Measurements from ENCODE around the gene MYZAP. TPM values are rescaled to one million over a fixed set of nuclear protein-coding genes. Genes with fewer than 3 reads are reported as not detected.

The MYZAP gene
- polyA plus RNA-seq, 2 of the 4 experiments (the other 2 are of a cell fraction) = 1.2 to 2.4 TPM

- TF ChIP-seq ELK1 (IDR thresholded peaks at IDR 0.05; ENCODE audit: low read depth, low read length) = no peak
Measured at GRCh38 chr15:57683481-57683880, 91.8 kb downstream of the MYZAP start (continued).

- CTCF ChIA-PET = interaction anchor here (1.0 to 1.1 kb wide), 2 partner anchors 18 to 382 kb away, joined by 3 read pairs; no protein-coding TSS in a partner anchor
- Histone ChIP-seq H3K4me1 (0 out of 3 replicates have a peak, but pooled peaks cover 3% of the 10 kb centered on the region), H3K4me3 (no peak overlapping the region), H3K9me3 (no peaks in the 10 kb centered on the region), H3K27ac (no peak overlapping the region), H3K4me2 (no peak overlapping the region)
- TF ChIP-seq NPAS2 (CRISPR knock-in tag; IDR thresholded peaks at IDR 0.05; ENCODE audit: borderline replicate concordance) = no peak
- TF ChIP-seq RCOR1 (IDR thresholded peaks at IDR 0.05; ENCODE audit: low read depth, low read length) = no peak
- no peak for TF ChIP-seq FOSL2 (IDR thresholded peaks at IDR 0.05)
- TF ChIP-seq FOSL2 (CRISPR knock-in tag; IDR thresholded peaks at IDR 0.05) = no peak
- no peak for TF ChIP-seq NFE2L2 (conservative IDR thresholded peaks at IDR 0.05; ENCODE audit: low read length)
- TF ChIP-seq NR3C1 (IDR thresholded peaks at IDR 0.05) = no peak
- TF ChIP-seq KDM1A (IDR thresholded peaks at IDR 0.05; ENCODE audit: low read depth) = no peak
- TF ChIP-seq BHLHE40 (IDR thresholded peaks at IDR 0.05; ENCODE audit: low read depth, low read length) = no peak
- TF ChIP-seq CHD4 (IDR thresholded peaks at IDR 0.05; ENCODE audit: borderline replicate concordance) = no peak
- TF ChIP-seq KDM5A (IDR thresholded peaks at IDR 0.05) = no peak
- DNase-seq (ENCODE audit: low read depth in 1 of 2, low spot score in 1 of 2) = no peak
- FAIRE-seq = no peak
- no peak for ATAC-seq
- 67% methylated on average over 8 of the region's 8 CpGs for WGBS (ENCODE audit: missing lambda C conversion rate)
- POLR2A ChIA-PET = no interaction called here
Measured at GRCh38 chr15:57684491-57685151, 92.9 kb downstream of the MYZAP start.

- no peak for TF ChIP-seq NR3C1 (IDR thresholded peaks at IDR 0.05)
- TF ChIP-seq HOXA7 (CRISPR knock-in tag; IDR thresholded peaks at IDR 0.05) = no peak
- no peak for TF ChIP-seq ESRRA (IDR thresholded peaks at IDR 0.05; ENCODE audit: borderline replicate concordance, low read length)
- TF ChIP-seq EHMT2 (IDR thresholded peaks at IDR 0.05; ENCODE audit: low read depth) = no peak
- no peak for TF ChIP-seq FOXS1 (CRISPR knock-in tag; IDR thresholded peaks at IDR 0.05)
- no peak for TF ChIP-seq FOSL2 (IDR thresholded peaks at IDR 0.05)
- no peak for TF ChIP-seq FOSL2 (CRISPR knock-in tag; IDR thresholded peaks at IDR 0.05)
- TF ChIP-seq TFCP2L1 (CRISPR knock-in tag; IDR thresholded peaks at IDR 0.05) = no peak
- TF ChIP-seq HOXB5 (CRISPR knock-in tag; IDR thresholded peaks at IDR 0.05) = no peak
- no peak for TF ChIP-seq HDAC2 (IDR thresholded peaks at IDR 0.05)
- no peak for TF ChIP-seq HEYL (CRISPR knock-in tag; IDR thresholded peaks at IDR 0.05)
- TF ChIP-seq HMGXB4 (CRISPR knock-in tag; IDR thresholded peaks at IDR 0.05; ENCODE audit: borderline replicate concordance) = no peak
- Histone ChIP-seq H3K4me1 (no peaks in the 10 kb centered on the region), H3K4me3 (no peak overlapping the region), H3K27ac (no peak overlapping the region), H3K9me3 (no peaks in the 10 kb centered on the region), H3K4me2 (no peak overlapping the region)
- POLR2A ChIA-PET = no interaction called here
- ATAC-seq = no peak; a peak in 1 of 6 replicates
- DNase-seq (ENCODE audit: low read depth in 1 of 2, low spot score in 1 of 2) = no peak
- FAIRE-seq = peak; percentile 43
- 64% methylated on average over 7 of the region's 7 CpGs for WGBS (ENCODE audit: missing lambda C conversion rate)
- CTCF ChIA-PET = interaction anchor here (1.1 kb wide), 1 partner anchor 381 kb away, joined by 3 read pairs; no protein-coding TSS in a partner anchor
Measured at GRCh38 chr15:57685306-57686095, 93.8 kb downstream of the MYZAP start.
